A549 (cell line): ENCODE measurements around the gene CARMIL1.

Source experiments
- BHLHE40 ChIP-seq: IDR thresholded peaks from 2 replicates; pipeline ENCODE4 v1.6.1; 2012; ENCODE audit warnings: low read depth, low read length, inconsistent platforms
- EP300 ChIP-seq, 2 experiments: fragments of >200 bp; sonication (Bioruptor Twin); formaldehyde crosslinking; IDR thresholded peaks; 2 replicates in 1 of 2; 3 replicates in 1 of 2; pipeline ENCODE4 v1.6.1; 2016 to 2017
- ESRRA ChIP-seq: fragments of 150-350 bp; IDR thresholded peaks from 2 replicates; pipeline ENCODE4 v1.6.1; 2014; ENCODE audit warnings: mild to moderate bottlenecking, low read length, borderline replicate concordance
- MAFK ChIP-seq: fragments of 450-650 bp; IDR thresholded peaks from 2 replicates; pipeline ENCODE4 v1.6.1; 2014; ENCODE audit not compliant: partially characterized antibody
- POLR2A ChIP-seq: IDR thresholded peaks from 2 replicates; pipeline ENCODE4 v1.6.1; 2012; ENCODE audit warnings: mild to moderate bottlenecking, low read length
- RCOR1 ChIP-seq: fragments of 150-350 bp; IDR thresholded peaks from 2 replicates; pipeline ENCODE4 v1.6.1; 2014; ENCODE audit warnings: antibody characterized with exemption, low read length, low read depth
- RFX5 ChIP-seq: fragments of 450-650 bp; IDR thresholded peaks from 2 replicates; pipeline ENCODE4 v1.7.1; 2014; ENCODE audit warnings: antibody characterized with exemption, mild to moderate bottlenecking, moderate library complexity
- SMC3 ChIP-seq: fragments of >200 bp; sonication (Bioruptor Twin); formaldehyde crosslinking; IDR thresholded peaks from 3 replicates; pipeline ENCODE4 v1.6.1; 2018; ENCODE audit warnings: inconsistent platforms
- SREBF2 ChIP-seq: fragments of 450-650 bp; IDR thresholded peaks from 2 replicates; pipeline ENCODE4 v1.6.1; 2014; ENCODE audit warnings: mild to moderate bottlenecking, moderate library complexity
- ZFP36 ChIP-seq: fragments of 450-650 bp; IDR thresholded peaks from 2 replicates; pipeline ENCODE4 v1.6.1; 2014; ENCODE audit warnings: borderline replicate concordance; ENCODE audit not compliant: partially characterized antibody
- ZNF302 ChIP-seq: fragments of 250-450 bp; sonication (Bioruptor Pico); IDR thresholded peaks from 2 replicates; pipeline ENCODE4 v1.9.0; 2021; ENCODE audit warnings: inconsistent platforms, mild to moderate bottlenecking, moderate library complexity
- TF ChIP-seq, protein P1 (sequence below): fragments of 450-650 bp; IDR thresholded peaks from 2 replicates; pipeline ENCODE4 v1.6.1; 2014; ENCODE audit warnings: antibody characterized with exemption
- TF ChIP-seq, protein P2 (sequence below): fragments of >200 bp; sonication (Bioruptor Twin); formaldehyde crosslinking; IDR thresholded peaks from 3 replicates; pipeline ENCODE4 v1.5.1; 2016

DNA sequence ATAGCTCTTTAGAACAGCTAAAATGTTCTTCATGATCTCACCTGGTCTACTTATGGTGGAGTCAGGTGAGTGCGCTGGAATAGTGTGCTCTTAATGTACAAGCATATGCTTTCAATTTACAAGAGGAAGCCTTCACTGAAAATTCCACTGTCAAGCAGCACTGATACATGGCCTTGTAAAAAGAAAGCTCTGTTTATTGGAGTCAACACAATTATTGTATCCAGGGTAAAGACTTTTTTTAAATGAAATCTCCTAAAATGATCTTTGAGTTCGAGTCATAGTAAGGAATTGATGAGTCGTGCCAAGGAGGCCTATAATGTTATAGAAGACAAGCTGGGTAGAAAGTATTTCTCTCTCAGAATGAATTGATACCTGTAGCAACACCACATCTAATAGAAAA, 41.6 kb upstream of the CARMIL1 start:
- no peak for TF ChIP-seq ZFP36
- TF ChIP-seq SREBF2: no peak
- TF ChIP-seq RFX5: no peak
- TF ChIP-seq, protein P1, sequence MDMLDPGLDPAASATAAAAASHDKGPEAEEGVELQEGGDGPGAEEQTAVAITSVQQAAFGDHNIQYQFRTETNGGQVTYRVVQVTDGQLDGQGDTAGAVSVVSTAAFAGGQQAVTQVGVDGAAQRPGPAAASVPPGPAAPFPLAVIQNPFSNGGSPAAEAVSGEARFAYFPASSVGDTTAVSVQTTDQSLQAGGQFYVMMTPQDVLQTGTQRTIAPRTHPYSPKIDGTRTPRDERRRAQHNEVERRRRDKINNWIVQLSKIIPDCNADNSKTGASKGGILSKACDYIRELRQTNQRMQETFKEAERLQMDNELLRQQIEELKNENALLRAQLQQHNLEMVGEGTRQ: no peak
- no peak for TF ChIP-seq RCOR1
- TF ChIP-seq, protein P2, sequence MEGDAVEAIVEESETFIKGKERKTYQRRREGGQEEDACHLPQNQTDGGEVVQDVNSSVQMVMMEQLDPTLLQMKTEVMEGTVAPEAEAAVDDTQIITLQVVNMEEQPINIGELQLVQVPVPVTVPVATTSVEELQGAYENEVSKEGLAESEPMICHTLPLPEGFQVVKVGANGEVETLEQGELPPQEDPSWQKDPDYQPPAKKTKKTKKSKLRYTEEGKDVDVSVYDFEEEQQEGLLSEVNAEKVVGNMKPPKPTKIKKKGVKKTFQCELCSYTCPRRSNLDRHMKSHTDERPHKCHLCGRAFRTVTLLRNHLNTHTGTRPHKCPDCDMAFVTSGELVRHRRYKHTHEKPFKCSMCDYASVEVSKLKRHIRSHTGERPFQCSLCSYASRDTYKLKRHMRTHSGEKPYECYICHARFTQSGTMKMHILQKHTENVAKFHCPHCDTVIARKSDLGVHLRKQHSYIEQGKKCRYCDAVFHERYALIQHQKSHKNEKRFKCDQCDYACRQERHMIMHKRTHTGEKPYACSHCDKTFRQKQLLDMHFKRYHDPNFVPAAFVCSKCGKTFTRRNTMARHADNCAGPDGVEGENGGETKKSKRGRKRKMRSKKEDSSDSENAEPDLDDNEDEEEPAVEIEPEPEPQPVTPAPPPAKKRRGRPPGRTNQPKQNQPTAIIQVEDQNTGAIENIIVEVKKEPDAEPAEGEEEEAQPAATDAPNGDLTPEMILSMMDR: no peak
- TF ChIP-seq POLR2A: no peak
- no peak for TF ChIP-seq MAFK
- no peak for TF ChIP-seq ZNF302 (CRISPR knock-in tag)
- no peak for TF ChIP-seq ESRRA
- no peak for TF ChIP-seq SMC3
- no peak for TF ChIP-seq EP300 (IDR thresholded peaks at IDR 0.05)
- TF ChIP-seq BHLHE40: no peak
